HepG2 (cell line): Measurements from ENCODE around the gene CHST14. TPM values are rescaled to one million over a fixed set of nuclear protein-coding genes. Genes with fewer than 3 reads are reported as not detected.

Experiments
- CREM ChIP-seq, 2 experiments: sonication (generic) in 1 of 2; formaldehyde crosslinking in 1 of 2; IDR thresholded peaks; 2 replicates each; pipeline versions ENCODE4 v1.4.0 to v1.6.1; 2016 to 2020; ENCODE audit warnings: antibody characterized with exemption in 1 of 2, mild to moderate bottlenecking in 1 of 2, missing genetic modification reagents in 1 of 2
- FOXC1 ChIP-seq: sonication (generic); formaldehyde crosslinking; IDR thresholded peaks from 2 replicates; pipeline ENCODE4 v1.8.0; 2022; ENCODE audit warnings: mild to moderate bottlenecking, missing genetic modification reagents, borderline replicate concordance
- FOXO1 ChIP-seq: sonication (generic); formaldehyde crosslinking; IDR thresholded peaks from 2 replicates; pipeline ENCODE4 v1.4.0; 2020; ENCODE audit warnings: missing genetic modification reagents
- ISL2 ChIP-seq: sonication (generic); formaldehyde crosslinking; IDR thresholded peaks from 2 replicates; pipeline ENCODE4 v1.5.0; 2020; ENCODE audit warnings: missing genetic modification reagents
- KDM6A ChIP-seq: IDR thresholded peaks from 2 replicates; pipeline ENCODE4 v1.6.1; 2016; ENCODE audit warnings: low read depth
- PBX3 ChIP-seq: sonication (generic); formaldehyde crosslinking; IDR thresholded peaks from 2 replicates; pipeline ENCODE4 v1.8.1; 2023; ENCODE audit warnings: missing genetic modification reagents, inconsistent platforms, borderline replicate concordance
- POGZ ChIP-seq: sonication (generic); formaldehyde crosslinking; IDR thresholded peaks from 2 replicates; pipeline ENCODE4 v1.4.0; 2020; ENCODE audit warnings: mild to moderate bottlenecking, missing genetic modification reagents
- RORA ChIP-seq: sonication (generic); formaldehyde crosslinking; IDR thresholded peaks from 2 replicates; pipeline ENCODE4 v1.5.0; 2020; ENCODE audit warnings: mild to moderate bottlenecking, missing genetic modification reagents, moderate library complexity
- ZBTB26 ChIP-seq: IDR thresholded peaks from 2 replicates; pipeline ENCODE4 v1.6.1; 2016; ENCODE audit warnings: missing compliant biosample characterization, missing genetic modification reagents, borderline replicate concordance
- ZBTB7A ChIP-seq: sonication (generic); formaldehyde crosslinking; IDR thresholded peaks from 2 replicates; pipeline ENCODE4 v1.8.0; 2022; ENCODE audit warnings: mild to moderate bottlenecking, missing genetic modification reagents
- ZIK1 ChIP-seq: sonication (generic); formaldehyde crosslinking; IDR thresholded peaks from 2 replicates; pipeline ENCODE4 v1.5.0; 2020; ENCODE audit warnings: mild to moderate bottlenecking, low read depth, missing genetic modification reagents, borderline replicate concordance
- ZNF12 ChIP-seq: sonication (generic); formaldehyde crosslinking; IDR thresholded peaks from 2 replicates; pipeline ENCODE4 v1.5.0; 2020; ENCODE audit warnings: missing genetic modification reagents
- ZNF143 ChIP-seq: sonication (generic); formaldehyde crosslinking; IDR thresholded peaks from 2 replicates; pipeline ENCODE4 v1.4.0; 2020; ENCODE audit warnings: missing genetic modification reagents
- ZNF546 ChIP-seq: sonication (generic); formaldehyde crosslinking; conservative IDR thresholded peaks from 2 replicates; pipeline ENCODE4 v1.8.1; 2023; ENCODE audit warnings: mild to moderate bottlenecking, missing genetic modification reagents
- ZNF777 ChIP-seq: sonication (generic); formaldehyde crosslinking; IDR thresholded peaks from 2 replicates; pipeline ENCODE4 v1.4.0; 2020; ENCODE audit warnings: missing genetic modification reagents
- ZNF816 ChIP-seq: sonication (generic); formaldehyde crosslinking; IDR thresholded peaks from 2 replicates; pipeline ENCODE4 v1.8.0; 2022; ENCODE audit warnings: missing genetic modification reagents, mild to moderate bottlenecking, borderline replicate concordance
- polyA plus RNA-seq, 8 experiments: library from polyadenylated mRNA; depleted of rRNA in 3 of 8; stranded (reverse) in 7 of 8; unstranded in 1 of 8; fragments of >200 nt; fragmentation: Illumina TruSeq in 4 of 8; extraction: Trizol in 4 of 8; gene quantifications; 2 replicates each; pipeline versions ENCODE4 v1.2.1 to v1.2.3, GENCODE V29; 2011 to 2016; ENCODE audit warnings: low read depth in 4 of 8, missing spikeins in 1 of 8, mixed read lengths in 1 of 8; ENCODE audit not compliant: insufficient read depth in 1 of 8
- total RNA-seq, 5 experiments: library from RNA; depleted of rRNA; stranded (reverse); fragments of >200 nt; fragmentation: Illumina TruSeq; extraction: Trizol; gene quantifications; 2 replicates each; pipeline ENCODE4 v1.2.3, GENCODE V29; 2016; ENCODE audit warnings: low read depth in 1 of 5
- TF ChIP-seq, protein P1 (sequence below): sonication (generic); formaldehyde crosslinking; IDR thresholded peaks from 2 replicates; pipeline ENCODE4 v1.4.0; 2020; ENCODE audit warnings: missing genetic modification reagents
- TF ChIP-seq, protein P2 (sequence below): sonication (generic); formaldehyde crosslinking; IDR thresholded peaks from 2 replicates; pipeline ENCODE4 v1.5.1; 2020; ENCODE audit warnings: missing genetic modification reagents, mild to moderate bottlenecking, borderline replicate concordance
- TF ChIP-seq, protein P3 (sequence below): fragments of 450-650 bp; IDR thresholded peaks from 2 replicates; pipeline ENCODE4 v1.6.1; 2017; ENCODE audit warnings: mild to moderate bottlenecking

The CHST14 gene
- total and polyA plus RNA-seq, 2 of the 13 experiments (the other 11 are each of a cell fraction or from before 2014, with no cell fraction given) = 8.9 to 12.4 TPM

- TF ChIP-seq ZBTB7A (CRISPR knock-in tag) (peak; percentile 80), PBX3 (CRISPR knock-in tag) (no peak), ZNF12 (CRISPR knock-in tag) (no peak), RORA (CRISPR knock-in tag) (no peak), ZNF777 (CRISPR knock-in tag) (peak; percentile 64), ZNF143 (CRISPR knock-in tag) (no peak), ZNF816 (no peak; the same call in 1 of the 2 replicates), KDM6A (CRISPR knock-in tag) (no peak), ZBTB26 (CRISPR knock-in tag) (0 out of 2 replicates have a peak, but pooled peaks have one; percentile 39), ZIK1 (CRISPR knock-in tag) (no peak), ISL2 (CRISPR knock-in tag) (peak; percentile 74), POGZ (peak; percentile 79; the same call in 1 of the 2 replicates), ZNF546 (CRISPR knock-in tag) (0 out of 2 replicates have a peak, but pooled peaks have one; percentile 50), FOXO1 (CRISPR knock-in tag) (peak; percentile 50; the same call in 1 of the 2 replicates), FOXC1 (CRISPR knock-in tag) (peak; percentile 72), CREM (IDR thresholded peaks at IDR 0.05) (no peak), CREM (CRISPR knock-in tag; IDR thresholded peaks at IDR 0.05) (no peak)
- TF ChIP-seq, protein P1, sequence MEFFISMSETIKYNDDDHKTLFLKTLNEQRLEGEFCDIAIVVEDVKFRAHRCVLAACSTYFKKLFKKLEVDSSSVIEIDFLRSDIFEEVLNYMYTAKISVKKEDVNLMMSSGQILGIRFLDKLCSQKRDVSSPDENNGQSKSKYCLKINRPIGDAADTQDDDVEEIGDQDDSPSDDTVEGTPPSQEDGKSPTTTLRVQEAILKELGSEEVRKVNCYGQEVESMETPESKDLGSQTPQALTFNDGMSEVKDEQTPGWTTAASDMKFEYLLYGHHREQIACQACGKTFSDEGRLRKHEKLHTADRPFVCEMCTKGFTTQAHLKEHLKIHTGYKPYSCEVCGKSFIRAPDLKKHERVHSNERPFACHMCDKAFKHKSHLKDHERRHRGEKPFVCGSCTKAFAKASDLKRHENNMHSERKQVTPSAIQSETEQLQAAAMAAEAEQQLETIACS (CRISPR knock-in tag) = peak; percentile 59
- TF ChIP-seq, protein P2, sequence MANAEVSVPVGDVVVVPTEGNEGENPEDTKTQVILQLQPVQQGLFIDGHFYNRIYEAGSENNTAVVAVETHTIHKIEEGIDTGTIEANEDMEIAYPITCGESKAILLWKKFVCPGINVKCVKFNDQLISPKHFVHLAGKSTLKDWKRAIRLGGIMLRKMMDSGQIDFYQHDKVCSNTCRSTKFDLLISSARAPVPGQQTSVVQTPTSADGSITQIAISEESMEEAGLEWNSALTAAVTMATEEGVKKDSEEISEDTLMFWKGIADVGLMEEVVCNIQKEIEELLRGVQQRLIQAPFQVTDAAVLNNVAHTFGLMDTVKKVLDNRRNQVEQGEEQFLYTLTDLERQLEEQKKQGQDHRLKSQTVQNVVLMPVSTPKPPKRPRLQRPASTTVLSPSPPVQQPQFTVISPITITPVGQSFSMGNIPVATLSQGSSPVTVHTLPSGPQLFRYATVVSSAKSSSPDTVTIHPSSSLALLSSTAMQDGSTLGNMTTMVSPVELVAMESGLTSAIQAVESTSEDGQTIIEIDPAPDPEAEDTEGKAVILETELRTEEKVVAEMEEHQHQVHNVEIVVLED (CRISPR knock-in tag) = peak; percentile 84
- TF ChIP-seq, protein P3, sequence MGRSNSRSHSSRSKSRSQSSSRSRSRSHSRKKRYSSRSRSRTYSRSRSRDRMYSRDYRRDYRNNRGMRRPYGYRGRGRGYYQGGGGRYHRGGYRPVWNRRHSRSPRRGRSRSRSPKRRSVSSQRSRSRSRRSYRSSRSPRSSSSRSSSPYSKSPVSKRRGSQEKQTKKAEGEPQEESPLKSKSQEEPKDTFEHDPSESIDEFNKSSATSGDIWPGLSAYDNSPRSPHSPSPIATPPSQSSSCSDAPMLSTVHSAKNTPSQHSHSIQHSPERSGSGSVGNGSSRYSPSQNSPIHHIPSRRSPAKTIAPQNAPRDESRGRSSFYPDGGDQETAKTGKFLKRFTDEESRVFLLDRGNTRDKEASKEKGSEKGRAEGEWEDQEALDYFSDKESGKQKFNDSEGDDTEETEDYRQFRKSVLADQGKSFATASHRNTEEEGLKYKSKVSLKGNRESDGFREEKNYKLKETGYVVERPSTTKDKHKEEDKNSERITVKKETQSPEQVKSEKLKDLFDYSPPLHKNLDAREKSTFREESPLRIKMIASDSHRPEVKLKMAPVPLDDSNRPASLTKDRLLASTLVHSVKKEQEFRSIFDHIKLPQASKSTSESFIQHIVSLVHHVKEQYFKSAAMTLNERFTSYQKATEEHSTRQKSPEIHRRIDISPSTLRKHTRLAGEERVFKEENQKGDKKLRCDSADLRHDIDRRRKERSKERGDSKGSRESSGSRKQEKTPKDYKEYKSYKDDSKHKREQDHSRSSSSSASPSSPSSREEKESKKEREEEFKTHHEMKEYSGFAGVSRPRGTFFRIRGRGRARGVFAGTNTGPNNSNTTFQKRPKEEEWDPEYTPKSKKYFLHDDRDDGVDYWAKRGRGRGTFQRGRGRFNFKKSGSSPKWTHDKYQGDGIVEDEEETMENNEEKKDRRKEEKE = no peak
These were observed 40.8 kb downstream of the CHST14 start (continued) for GRCh38 chr15:40511472-40512133.
